GM12873 (cell line): ENCODE data around the gene NLGN1.
A peak's percentile ranks its signal among the peaks of the same experiment; 100 is the strongest.

Experiments
- TF ChIP-seq, protein P1 (sequence below): IDR thresholded peaks from 2 replicates; pipeline ENCODE4 v1.5.1; 2012; ENCODE audit warnings: low read depth, mild to moderate bottlenecking, moderate library complexity, low read length, control low read depth; ENCODE audit not compliant: insufficient read depth; ENCODE audit errors: missing control alignments

The NLGN1 gene

DNA sequence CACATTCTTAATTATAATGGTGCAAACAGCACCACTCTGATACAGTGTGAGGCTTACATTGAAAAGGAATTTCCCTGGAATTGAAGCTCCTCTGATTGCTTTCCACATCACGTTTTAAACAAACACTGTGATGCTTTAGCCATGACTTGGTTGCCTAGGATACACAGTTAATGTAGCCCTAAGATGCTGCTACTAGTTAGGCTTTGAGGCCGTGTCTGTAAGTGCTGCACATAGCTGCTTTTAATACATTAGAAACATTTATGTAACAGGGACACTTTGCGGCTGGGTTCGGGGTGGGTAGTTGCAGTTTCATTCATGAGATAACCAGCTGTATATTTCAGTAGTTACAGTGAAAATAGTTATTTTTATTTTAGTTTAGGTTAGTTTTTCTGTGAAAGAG lies 334.7 kb downstream of the NLGN1 start:
- TF ChIP-seq, protein P1, sequence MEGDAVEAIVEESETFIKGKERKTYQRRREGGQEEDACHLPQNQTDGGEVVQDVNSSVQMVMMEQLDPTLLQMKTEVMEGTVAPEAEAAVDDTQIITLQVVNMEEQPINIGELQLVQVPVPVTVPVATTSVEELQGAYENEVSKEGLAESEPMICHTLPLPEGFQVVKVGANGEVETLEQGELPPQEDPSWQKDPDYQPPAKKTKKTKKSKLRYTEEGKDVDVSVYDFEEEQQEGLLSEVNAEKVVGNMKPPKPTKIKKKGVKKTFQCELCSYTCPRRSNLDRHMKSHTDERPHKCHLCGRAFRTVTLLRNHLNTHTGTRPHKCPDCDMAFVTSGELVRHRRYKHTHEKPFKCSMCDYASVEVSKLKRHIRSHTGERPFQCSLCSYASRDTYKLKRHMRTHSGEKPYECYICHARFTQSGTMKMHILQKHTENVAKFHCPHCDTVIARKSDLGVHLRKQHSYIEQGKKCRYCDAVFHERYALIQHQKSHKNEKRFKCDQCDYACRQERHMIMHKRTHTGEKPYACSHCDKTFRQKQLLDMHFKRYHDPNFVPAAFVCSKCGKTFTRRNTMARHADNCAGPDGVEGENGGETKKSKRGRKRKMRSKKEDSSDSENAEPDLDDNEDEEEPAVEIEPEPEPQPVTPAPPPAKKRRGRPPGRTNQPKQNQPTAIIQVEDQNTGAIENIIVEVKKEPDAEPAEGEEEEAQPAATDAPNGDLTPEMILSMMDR, result no peak

DNA sequence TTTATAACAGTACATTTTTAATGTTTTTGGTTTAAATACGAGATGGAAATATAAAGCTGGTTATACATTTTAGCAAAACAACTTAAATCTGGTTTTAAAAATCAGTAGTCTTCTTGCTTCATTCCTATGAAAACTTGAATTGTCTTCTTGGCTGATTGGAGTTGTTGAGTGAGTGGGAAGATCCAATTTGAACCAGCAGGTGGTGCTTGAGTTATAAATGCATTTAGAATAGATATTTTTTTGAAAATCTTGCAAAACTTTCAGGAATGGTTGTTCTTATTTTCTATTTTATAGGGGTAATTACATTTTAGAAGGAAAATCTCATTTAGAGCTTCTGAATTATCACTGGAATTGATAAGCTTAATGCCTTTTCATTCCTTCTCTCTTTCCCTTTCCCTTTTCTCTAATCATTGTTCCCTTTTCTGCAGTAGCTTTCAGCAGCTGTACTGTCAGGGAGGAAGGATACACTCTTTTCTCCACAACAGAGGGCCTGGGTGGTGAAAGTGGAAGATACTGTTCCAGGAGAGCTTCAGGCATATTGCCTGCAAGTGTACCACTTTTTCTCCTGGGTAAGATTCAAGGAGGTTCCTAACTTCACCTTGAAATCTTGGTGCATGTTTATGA lies 335.6 kb downstream of the NLGN1 start:
- TF ChIP-seq, protein P1, result peak; percentile 20

DNA sequence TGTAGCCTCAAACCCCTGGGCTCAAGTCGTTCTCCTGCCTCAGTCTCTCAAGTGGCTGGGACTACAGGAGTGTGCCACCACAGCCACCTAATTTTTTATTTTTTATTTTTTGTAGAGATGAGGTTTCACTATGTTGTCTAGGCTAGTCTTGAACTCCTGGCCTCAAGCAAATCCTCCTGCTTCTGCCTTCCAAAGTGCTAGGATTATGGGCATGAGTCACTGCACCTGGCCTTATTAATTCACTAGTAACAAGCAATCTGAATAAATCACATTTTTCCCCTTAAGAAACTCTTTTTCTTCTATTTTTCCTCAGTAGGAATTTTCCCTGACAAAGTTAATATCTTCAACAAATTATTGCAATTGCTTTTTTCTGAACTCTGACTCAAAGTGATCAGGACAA lies 336.9 kb downstream of the NLGN1 start:
- TF ChIP-seq, protein P1, result no peak

DNA sequence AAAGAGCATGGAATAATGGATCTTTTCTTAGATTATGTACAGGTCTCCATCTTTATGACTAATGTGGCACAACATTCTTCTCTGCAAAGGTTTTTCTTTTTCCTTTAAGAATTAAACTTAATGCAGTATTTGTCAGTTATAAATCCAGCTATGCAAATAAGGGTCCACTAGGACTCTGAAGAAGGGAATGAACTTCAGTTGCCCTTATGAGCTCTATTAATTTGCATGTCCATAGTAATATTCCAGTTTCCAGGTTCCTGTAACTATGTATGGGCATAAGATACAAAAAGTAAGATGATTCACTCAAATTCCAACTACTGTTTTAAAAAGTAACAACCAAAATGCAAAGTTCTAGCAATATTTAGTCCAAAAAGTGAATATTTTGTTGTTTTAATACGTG lies 337.4 kb downstream of the NLGN1 start:
- TF ChIP-seq, protein P1, result no peak

DNA sequence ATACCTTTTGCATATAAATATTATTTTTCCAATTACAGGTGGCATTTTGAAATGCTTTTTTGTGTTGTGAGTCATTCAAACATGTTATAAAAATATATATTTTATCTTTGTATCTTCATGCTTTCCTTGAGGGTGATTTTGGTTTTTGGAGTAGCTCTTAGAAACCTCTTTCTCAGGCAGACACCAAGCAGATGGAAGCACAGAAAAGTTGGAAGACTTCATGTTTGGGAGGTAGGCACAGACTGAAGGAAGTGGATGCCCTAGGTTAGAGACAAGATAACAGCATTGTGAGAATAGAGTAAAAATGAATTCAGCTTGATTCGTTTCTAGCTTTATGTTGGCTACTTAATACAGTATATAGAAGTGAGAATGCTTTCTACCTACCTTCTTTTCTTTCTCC lies 338.3 kb downstream of the NLGN1 start:
- TF ChIP-seq, protein P1, result no peak

DNA sequence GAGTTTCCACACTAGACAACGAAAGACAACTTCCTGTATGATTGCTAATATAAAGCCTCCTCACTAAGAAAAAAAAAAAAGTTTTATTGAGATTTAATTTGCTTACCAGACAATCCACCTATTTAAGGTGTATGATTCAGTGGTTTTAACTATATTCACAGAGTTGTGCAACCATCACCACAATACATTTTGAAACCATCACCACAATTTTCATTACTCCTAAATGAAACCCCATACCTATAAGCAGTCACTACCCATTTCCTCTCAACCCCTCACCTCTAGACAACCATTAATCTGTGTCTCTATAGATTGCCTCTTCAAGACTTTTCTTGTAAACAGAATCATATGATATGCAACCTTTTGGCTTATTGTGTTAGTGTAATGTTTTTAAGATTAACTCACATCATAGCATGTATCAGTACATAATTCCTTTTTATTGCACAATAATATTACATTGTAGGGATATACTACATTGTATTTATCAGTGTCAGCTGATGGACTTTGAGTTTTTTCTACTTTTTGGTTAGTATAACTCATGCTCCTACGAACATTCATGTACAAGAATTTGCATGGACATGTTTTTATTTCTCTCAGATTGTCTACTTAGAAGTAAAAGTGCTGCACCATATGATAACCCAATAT lies 339.7 kb downstream of the NLGN1 start:
- TF ChIP-seq, protein P1, result no peak

DNA sequence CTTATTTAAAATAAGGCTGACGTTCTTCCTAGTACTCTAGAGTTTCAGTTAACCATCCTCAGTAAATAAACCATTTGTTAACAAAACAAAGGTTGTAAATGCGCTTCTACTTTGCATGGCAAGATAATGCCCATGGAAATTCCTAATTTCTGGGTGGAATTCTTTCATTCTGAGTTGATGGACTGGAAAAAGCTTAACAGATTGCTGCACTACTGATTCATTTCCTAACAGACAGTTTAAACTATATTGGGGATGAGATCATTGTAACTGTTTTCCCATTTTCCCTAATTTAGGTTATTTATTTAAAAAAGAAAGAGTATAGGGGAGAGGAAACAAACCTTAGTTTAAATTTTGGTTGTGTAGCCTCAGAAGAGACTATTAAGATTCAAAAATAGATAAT lies 342.2 kb downstream of the NLGN1 start:
- TF ChIP-seq, protein P1, result no peak
